ENCODE data around the gene OS9. TPM values are rescaled to one million over a fixed set of nuclear protein-coding genes. Genes with fewer than 3 reads are reported as not detected.

OS9 gene
- total RNA-seq, 2 donors from 2014 or later = 203 to 209 TPM

- Mint-ChIP-seq H3K27ac (peak overlapping the region in 1 of 2 donors; percentile 39), H3K4me3 (no peak overlapping the region), H3K9me3 (no peaks in the 10 kb centered on the region), H3K4me1 (ENCODE audit: low read depth in 2 of 2) (peaks cover 6 to 10% of the 10 kb centered on the region in 2 donors), H3K27me3 (no peaks in the 10 kb centered on the region), H3K36me3 (peaks cover 8% of the 10 kb centered on the region)
- ATAC-seq = no peak
- no peak for DNase-seq (ENCODE audit: low spot score)
Measured at GRCh38 chr12:57732270-57732669, 38.3 kb downstream of the OS9 start.

DNA sequence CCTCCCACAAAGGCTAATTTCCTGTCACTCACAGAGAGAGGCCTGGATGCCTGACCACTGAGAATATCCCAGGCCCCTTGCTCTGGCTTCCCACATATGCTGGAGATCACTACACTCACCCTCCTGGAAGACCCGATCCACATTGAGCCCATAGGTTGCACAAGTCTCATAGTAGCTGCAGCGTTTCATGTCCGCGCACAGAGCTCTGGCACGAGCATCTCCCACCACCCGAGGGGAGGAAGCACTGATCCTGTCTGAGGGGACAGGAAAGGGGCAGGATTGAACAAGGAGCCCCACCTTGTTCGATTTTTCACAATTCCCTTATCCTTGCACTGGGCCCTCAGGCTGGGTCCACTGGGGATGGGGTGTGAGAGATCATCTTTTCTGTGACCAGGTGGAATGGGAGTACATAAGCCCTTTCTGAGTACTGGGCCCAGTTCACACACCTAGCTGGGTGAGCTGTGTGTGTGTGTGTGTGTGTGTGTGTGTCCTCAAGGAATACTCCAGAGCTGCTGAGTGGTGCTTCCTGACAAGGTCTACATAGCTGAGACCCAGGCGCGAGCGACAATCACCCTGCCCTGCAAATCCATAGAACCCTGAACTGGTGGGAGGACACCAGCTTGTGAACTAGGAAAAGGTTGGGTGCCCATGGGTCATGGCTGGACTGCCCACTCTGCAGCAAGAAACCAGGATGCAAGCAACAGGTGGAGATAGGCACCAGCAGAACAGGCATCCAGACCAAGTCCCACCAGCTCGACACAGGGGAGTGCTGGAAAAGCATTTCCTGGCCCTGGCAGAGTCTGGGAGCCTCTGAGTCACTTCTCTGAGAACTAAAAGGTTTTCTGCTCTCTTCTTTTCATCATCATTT, 39.0 kb downstream of the OS9 start:
- Mint-ChIP-seq H3K4me1 (ENCODE audit: low read depth in 2 of 2) (peaks cover 6 to 10% of the 10 kb centered on the region in 2 donors), H3K36me3 (peaks cover 8% of the 10 kb centered on the region), H3K4me3 (no peak overlapping the region), H3K27me3 (no peaks in the 10 kb centered on the region), H3K9me3 (no peaks in the 10 kb centered on the region), H3K27ac (peak overlapping the region in 1 of 2 donors; percentile 39)
- no peak for DNase-seq (ENCODE audit: low spot score)
- no peak for ATAC-seq

GRCh38 chr12:57733928-57734327, 40.0 kb downstream of the OS9 start:
- peaks cover 8% of the 10 kb centered on the region for H3K36me3 Mint-ChIP-seq
- peaks cover 6 to 11% of the 10 kb centered on the region in 2 donors for H3K4me1 Mint-ChIP-seq (ENCODE audit: low read depth in 2 of 2)
- ATAC-seq = no peak
- H3K27ac Mint-ChIP-seq = no peak overlapping the region
- no peaks in the 10 kb centered on the region for H3K9me3 Mint-ChIP-seq
- no peak overlapping the region for H3K4me3 Mint-ChIP-seq
- DNase-seq (ENCODE audit: low spot score) = no peak
- H3K27me3 Mint-ChIP-seq = no peaks in the 10 kb centered on the region

GRCh38 chr12:57734591-57734990, 40.7 kb downstream of the OS9 start:
- H3K27ac Mint-ChIP-seq = peak overlapping the region in 1 of 2 donors; percentile 28
- no peaks in the 10 kb centered on the region for H3K9me3 Mint-ChIP-seq
- peaks cover 8% of the 10 kb centered on the region for H3K36me3 Mint-ChIP-seq
- H3K4me3 Mint-ChIP-seq = no peak overlapping the region
- ATAC-seq (no peak), DNase-seq (ENCODE audit: low spot score) (no peak)
- H3K27me3 Mint-ChIP-seq = no peaks in the 10 kb centered on the region
- peaks cover 12 to 17% of the 10 kb centered on the region in 2 donors for H3K4me1 Mint-ChIP-seq (ENCODE audit: low read depth in 2 of 2)

- no peaks in the 10 kb centered on the region for H3K27me3 Mint-ChIP-seq
- H3K4me1 Mint-ChIP-seq (ENCODE audit: low read depth in 2 of 2) = peaks cover 13 to 18% of the 10 kb centered on the region in 2 donors
- DNase-seq (ENCODE audit: low spot score) (no peak), ATAC-seq (no peak)
- H3K9me3 Mint-ChIP-seq = no peaks in the 10 kb centered on the region
- peaks cover 8% of the 10 kb centered on the region for H3K36me3 Mint-ChIP-seq
- H3K4me3 Mint-ChIP-seq = no peak overlapping the region
- H3K27ac Mint-ChIP-seq = no peak overlapping the region
Measured at GRCh38 chr12:57735198-57735855, 41.4 kb downstream of the OS9 start.

DNA sequence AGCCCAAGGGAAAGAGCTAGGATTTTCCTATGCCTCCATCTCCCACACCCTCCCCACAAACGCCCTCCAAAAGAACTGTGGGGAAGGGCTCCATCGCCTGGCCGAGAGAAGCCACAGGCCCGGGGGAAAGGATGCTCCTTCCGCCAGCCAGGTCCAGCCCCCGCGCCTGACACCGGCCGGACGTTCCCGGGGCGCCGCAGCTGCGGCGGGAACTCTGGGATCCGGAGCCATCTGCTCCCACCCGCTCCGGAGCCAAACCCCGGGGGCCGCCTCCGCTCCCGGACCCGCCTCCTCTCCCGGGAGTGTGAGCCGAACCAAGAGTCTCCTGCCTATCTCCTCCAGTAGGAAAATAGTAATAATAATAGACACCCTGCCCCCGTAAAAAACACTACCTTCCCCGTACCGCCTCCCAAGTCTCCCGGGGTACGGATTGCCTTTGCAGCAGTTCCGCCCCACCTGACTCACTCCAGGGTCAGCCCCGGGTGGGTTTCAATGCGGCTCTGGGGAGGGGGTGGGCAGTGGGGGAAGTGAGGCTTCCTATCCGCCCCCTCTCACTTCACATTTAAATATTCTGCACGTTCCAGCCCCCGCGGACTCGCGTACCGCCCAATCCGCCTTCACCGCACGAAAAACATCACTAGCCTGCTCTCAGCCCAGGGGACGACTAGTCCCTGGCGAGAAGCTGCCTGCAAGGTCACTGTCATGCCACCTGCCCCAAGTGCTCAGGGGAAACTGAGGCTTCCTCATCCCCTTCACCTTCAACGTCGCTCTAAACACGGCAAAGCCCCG, 42.2 kb downstream of the OS9 start:
- no peaks in the 10 kb centered on the region for H3K9me3 Mint-ChIP-seq
- H3K36me3 Mint-ChIP-seq = peaks cover 8% of the 10 kb centered on the region
- ATAC-seq (no peak), DNase-seq (ENCODE audit: low spot score) (no peak)
- H3K27me3 Mint-ChIP-seq = no peaks in the 10 kb centered on the region
- peaks cover 21 to 25% of the 10 kb centered on the region in 2 donors for H3K4me1 Mint-ChIP-seq (ENCODE audit: low read depth in 2 of 2)
- H3K27ac Mint-ChIP-seq = peak overlapping the region in 1 of 2 donors; percentile 57
- no peak overlapping the region for H3K4me3 Mint-ChIP-seq

- no peaks in the 10 kb centered on the region for H3K27me3 Mint-ChIP-seq
- no peaks in the 10 kb centered on the region for H3K9me3 Mint-ChIP-seq
- no peak overlapping the region for H3K4me3 Mint-ChIP-seq
- H3K36me3 Mint-ChIP-seq = peaks cover 8% of the 10 kb centered on the region
- peaks cover 28 to 32% of the 10 kb centered on the region in 2 donors for H3K4me1 Mint-ChIP-seq (ENCODE audit: low read depth in 2 of 2)
- ATAC-seq = no peak
- peak overlapping the region in 1 of 2 donors; percentile 57 for H3K27ac Mint-ChIP-seq
- no peak for DNase-seq (ENCODE audit: low spot score)
Measured at GRCh38 chr12:57736741-57737466, 43.0 kb downstream of the OS9 start.

DNA sequence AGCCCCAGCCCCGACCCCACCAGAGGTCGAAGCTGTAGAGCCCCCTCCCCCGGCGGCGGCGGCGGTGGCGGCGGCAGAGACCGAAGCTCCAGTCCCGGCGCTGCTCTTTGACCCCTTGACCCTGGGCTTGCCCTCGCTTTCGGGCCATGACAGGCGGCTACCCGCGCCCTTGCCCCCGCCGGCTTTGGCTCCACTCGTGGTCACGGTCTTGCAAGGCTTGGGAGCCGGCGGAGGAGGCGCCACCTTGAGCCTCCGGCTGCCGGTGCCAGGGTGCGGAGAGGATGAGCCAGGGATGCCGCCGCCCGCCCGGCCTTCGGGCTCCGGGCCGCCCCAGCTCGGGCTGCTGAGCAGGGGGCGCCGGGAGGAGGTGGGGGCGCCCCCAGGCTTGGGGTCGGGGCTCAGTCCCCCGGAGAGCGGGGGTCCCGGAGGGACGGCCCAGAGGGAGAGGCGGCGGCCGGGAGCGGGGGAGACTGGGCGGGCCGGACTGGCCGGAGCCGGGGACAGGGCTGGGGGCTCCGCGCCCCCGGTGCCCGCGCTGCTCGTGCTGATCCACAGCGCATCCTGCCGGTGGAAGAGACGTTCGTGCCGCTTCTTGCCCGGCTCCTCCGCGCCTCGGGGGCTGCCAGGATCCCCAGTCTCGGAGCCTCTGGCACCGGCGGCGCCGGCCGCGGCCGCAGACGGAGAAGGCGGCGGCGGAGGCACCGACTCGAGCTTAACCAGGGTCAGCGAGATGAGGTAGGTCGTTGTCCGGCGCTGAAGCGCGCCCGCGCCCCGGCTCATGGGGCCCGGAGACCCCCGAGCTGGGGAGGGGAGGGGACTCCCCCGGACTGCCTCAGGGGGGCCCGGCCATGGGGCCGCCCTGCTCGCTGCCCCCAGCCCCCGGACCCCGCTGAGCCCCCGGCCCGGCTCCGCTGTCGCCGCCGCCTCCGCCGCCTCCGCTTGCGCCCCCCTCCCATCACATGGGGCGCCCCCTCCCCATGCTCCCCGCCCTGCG, 43.8 kb downstream of the OS9 start:
- no peaks in the 10 kb centered on the region for H3K9me3 Mint-ChIP-seq
- DNase-seq (ENCODE audit: low spot score) = no peak
- H3K27ac Mint-ChIP-seq = no peak overlapping the region
- H3K36me3 Mint-ChIP-seq = peaks cover 8% of the 10 kb centered on the region
- ATAC-seq = no peak
- no peak overlapping the region for H3K4me3 Mint-ChIP-seq
- peaks cover 34 to 39% of the 10 kb centered on the region in 2 donors for H3K4me1 Mint-ChIP-seq (ENCODE audit: low read depth in 2 of 2)
- no peaks in the 10 kb centered on the region for H3K27me3 Mint-ChIP-seq

- ATAC-seq = no peak
- no peaks in the 10 kb centered on the region for H3K9me3 Mint-ChIP-seq
- H3K27me3 Mint-ChIP-seq = no peaks in the 10 kb centered on the region
- peaks cover 34 to 39% of the 10 kb centered on the region in 2 donors for H3K4me1 Mint-ChIP-seq (ENCODE audit: low read depth in 2 of 2)
- H3K4me3 Mint-ChIP-seq = peak within 1 kb of the TSS; percentile 69
- H3K27ac Mint-ChIP-seq = peak within 1 kb of the TSS; percentile 47 to 91
- DNase-seq (ENCODE audit: low spot score) = no peak
- peaks cover 8% of the 10 kb centered on the region for H3K36me3 Mint-ChIP-seq
Measured at GRCh38 chr12:57738661-57739237, 44.8 kb downstream of the OS9 start, which contains the start of gene AGAP2. Gene AGAP2 (minus strand): TSS chr12:57738742. CDS start chr12:57738246, 496 bp downstream.

DNA sequence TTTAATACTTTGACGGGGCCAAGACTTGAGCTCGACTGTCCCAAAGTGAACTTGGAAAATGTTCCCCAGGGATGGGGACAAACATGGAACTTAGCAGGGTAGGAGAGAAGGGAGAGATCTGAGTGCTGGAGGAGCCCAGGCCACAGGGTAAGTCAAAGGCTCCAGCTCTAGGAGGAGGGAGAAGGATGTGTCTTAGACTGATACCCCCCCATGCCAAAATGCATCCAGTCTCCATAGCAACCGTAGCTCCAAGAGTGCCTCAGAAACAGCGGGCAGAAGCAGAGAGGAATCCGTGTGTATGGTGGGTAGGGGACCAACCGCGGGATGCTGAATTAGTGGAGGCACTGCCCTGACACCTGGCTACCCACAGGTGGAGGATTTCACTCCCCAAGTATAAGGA, 45.5 kb downstream of the OS9 start:
- DNase-seq (ENCODE audit: low spot score) (no peak), ATAC-seq (no peak)
- Mint-ChIP-seq H3K9me3 (no peaks in the 10 kb centered on the region), H3K36me3 (peaks cover 7% of the 10 kb centered on the region), H3K4me3 (peak overlapping the region; percentile 69), H3K27me3 (no peaks in the 10 kb centered on the region), H3K4me1 (ENCODE audit: low read depth in 2 of 2) (peaks cover 40 to 43% of the 10 kb centered on the region in 2 donors), H3K27ac (peak overlapping the region; percentile 47 to 91)

DNA sequence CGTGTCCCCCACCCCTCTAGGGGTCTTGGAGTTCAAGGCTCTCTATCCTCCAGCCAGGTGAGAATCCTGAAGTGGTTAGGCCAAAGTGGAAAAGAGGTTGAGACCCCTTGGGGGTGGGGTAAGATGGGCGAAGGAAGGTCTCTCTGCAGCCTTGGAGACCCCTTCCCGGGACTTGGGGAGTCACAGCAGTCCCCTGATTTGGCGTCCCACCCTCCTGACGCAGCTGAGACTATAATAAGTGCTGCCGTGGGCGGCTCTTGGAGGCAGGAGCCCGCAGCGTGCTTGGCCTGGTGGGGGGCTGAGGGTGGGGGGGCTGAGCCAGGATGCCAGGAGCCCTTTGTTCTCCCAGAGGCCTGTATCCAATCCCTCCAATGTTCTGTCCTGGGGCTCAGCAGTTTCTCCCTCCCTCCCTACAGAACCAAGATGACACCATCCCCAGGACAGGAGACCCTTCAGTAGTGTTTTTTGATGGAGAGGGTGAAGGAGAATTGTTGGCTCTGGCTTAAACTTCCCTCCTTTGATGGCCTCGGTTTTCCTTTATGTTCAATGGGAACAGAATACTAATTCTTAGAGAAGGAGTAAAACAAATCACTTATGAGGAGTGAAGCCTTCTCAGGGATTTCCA, 46.1 kb downstream of the OS9 start:
- ATAC-seq (no peak), DNase-seq (ENCODE audit: low spot score) (no peak)
- peaks cover 46% of the 10 kb centered on the region in 2 donors for H3K4me1 Mint-ChIP-seq (ENCODE audit: low read depth in 2 of 2)
- H3K27me3 Mint-ChIP-seq = no peaks in the 10 kb centered on the region
- H3K9me3 Mint-ChIP-seq = no peaks in the 10 kb centered on the region
- H3K4me3 Mint-ChIP-seq = peak overlapping the region; percentile 69
- peaks cover under 1% of the 10 kb centered on the region for H3K36me3 Mint-ChIP-seq
- peak overlapping the region; percentile 88 to 98 for H3K27ac Mint-ChIP-seq
